ENCODE measurements around the gene CLEC2A. TPM values are rescaled to one million over a fixed set of nuclear protein-coding genes. Genes with fewer than 3 reads are reported as not detected.
"Not testable (repeated sequence)": the region's sequence is repeated elsewhere in the genome, so short reads cannot be mapped to it uniquely, and the experiment has no call there.

The CLEC2A gene, protein sequence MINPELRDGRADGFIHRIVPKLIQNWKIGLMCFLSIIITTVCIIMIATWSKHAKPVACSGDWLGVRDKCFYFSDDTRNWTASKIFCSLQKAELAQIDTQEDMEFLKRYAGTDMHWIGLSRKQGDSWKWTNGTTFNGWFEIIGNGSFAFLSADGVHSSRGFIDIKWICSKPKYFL
- total RNA-seq: not detected

DNA sequence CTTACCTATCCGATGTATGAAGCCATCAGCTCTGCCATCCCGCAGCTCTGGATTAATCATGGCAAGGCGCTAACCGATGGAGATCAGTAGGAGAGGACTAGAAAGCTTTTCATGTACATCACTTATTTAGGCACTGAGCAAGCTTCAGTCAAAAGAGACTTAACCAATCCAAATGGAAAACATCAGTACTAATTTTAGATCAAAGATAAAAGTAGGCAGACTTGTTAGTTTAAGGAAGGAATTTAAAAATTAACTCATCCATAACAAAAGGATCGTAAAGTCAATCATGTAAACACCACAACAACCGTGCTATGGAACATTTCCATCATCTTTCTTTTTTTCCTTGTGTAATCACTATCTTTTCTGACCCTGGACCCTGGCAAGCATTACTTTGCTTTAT is at the start of gene CLEC2A:
Gene CLEC2A (minus strand): TSS at position 101 of the 400 bp plus-strand sequence. CDS start 41 bp downstream, at position 60.
- DNase-seq (ENCODE audit: low spot score in 2 of 2) (no peak), FAIRE-seq (no peak)

DNA sequence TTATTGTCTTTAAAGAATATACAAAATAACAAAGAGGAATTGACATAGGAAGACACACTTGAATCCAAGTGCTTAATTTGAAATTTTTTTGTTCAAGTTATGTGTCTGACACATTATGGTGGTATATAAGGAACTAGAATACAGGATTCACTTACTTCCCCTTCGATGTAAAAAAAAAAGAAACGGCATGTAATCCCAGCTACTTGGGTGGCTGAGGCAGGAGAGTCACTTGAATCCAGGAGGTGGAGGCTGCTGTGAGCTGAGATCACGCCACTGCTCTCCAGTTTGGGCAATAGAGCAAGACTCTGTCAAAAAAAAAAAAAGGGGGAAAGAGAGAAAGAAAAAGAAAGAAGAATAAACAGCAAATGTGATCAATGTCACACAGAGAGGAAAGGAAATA is 48.0 kb upstream of the CLEC2A start:
- DNase-seq (ENCODE audit: low spot score in 2 of 2) (no peak), FAIRE-seq (no peak)

GRCh38 chr12:9977916-9978315 is 45.7 kb upstream of the CLEC2A start:
- FAIRE-seq (peak; percentile 60), DNase-seq (ENCODE audit: low spot score in 2 of 2) (no peak)

GRCh38 chr12:9976626-9977025 is 44.5 kb upstream of the CLEC2A start:
- DNase-seq (ENCODE audit: low spot score in 2 of 2); FAIRE-seq: not testable (repeated sequence)

- no peak for FAIRE-seq
- DNase-seq (ENCODE audit: low spot score in 2 of 2): no peak
Observed at GRCh38 chr12:9975614-9976013, 43.4 kb upstream of the CLEC2A start.

DNA sequence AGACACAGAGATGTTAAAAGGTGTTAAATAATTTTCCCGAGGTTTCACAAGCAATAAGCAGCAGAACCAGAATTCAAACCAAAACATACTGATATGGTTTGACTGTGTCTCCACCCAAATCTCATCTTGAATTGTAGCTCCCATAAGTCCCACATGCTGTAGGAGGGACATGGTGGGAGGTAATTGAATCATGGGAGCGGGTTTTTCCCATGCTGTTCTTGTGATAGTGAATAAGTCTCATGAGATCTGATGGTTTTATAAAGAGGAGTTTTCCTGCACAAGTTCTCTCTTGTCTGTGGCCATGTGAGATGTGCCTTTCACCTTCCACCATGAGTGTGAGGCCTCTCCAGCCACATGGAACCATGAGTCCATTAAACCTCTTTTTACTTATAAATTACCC is 42.6 kb upstream of the CLEC2A start:
- DNase-seq (ENCODE audit: low spot score in 2 of 2); FAIRE-seq: not testable (repeated sequence)

GRCh38 chr12:9973949-9974348 is 41.8 kb upstream of the CLEC2A start:
- no peak for DNase-seq (ENCODE audit: low spot score in 2 of 2)
- FAIRE-seq: no peak

GRCh38 chr12:9971181-9971580 is 39.0 kb upstream of the CLEC2A start, which contains the start of gene CLEC12A:
Gene CLEC12A (plus strand): TSS chr12:9971409. CDS start chr12:9971597, 188 bp downstream.
- no peak for DNase-seq (ENCODE audit: low spot score in 2 of 2)
- FAIRE-seq: no peak

DNA sequence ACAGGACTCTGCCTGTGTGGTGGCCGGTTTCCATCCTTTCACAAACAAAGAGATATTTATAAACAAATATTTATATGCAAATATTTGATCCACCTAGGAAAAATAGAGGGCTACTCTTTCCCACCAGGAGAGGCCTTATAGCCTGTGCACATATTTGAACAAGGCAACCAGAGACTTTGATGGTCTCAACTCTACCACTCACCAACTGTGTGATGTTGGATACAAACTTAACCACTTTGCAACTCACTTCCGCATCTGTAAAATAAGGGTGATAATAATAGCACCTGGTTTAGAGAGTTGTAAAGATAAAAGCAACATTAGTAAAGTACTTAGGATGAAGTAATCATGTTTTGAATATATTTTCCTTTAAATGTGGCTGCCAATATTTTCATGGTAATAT is 37.5 kb upstream of the CLEC2A start:
- FAIRE-seq (no peak), DNase-seq (ENCODE audit: low spot score in 2 of 2) (no peak)

- FAIRE-seq (no peak), DNase-seq (ENCODE audit: low spot score in 2 of 2) (no peak)
Observed at GRCh38 chr12:9961901-9962300, 29.7 kb upstream of the CLEC2A start.

DNA sequence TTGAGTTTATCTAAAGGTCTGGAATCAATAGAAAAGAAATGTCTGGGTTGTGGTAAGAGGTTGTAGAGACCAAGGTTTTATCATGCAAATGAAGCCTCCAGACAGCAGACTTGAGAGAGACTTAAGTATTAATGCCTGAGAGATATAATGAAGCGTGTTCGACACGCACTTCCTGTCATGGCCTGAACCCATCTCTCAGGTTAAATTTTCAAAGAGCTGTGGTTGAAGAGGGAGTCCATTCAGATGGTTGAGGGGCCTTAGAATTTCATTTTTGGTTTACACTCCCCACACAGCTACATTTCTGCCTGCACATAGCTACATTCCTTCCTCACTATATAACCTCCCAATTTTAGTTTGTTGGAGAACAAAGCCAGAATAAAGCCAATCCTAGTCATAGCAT is 28.9 kb upstream of the CLEC2A start:
- FAIRE-seq (no peak), DNase-seq (ENCODE audit: low spot score in 2 of 2) (no peak)

DNA sequence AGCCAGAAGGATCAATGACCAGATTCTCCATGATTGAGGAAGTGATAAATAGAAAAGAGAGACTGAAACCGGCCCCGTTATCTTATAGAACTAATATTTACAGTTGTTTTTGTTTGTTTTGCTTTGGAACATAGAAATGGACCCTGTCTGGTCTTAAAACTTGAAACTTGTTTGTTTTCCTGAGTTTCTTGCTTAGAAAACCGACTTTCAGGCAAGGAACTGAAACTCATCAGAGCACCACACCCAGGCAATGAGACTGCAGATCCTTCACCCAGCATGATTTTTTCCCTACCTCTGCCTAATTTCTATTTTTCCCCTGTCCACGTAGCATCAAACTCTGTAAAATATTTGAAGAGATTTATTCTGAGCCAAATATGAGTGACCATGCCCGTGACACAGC is 28.4 kb upstream of the CLEC2A start:
- FAIRE-seq: no peak
- DNase-seq (ENCODE audit: low spot score in 2 of 2): no peak

DNA sequence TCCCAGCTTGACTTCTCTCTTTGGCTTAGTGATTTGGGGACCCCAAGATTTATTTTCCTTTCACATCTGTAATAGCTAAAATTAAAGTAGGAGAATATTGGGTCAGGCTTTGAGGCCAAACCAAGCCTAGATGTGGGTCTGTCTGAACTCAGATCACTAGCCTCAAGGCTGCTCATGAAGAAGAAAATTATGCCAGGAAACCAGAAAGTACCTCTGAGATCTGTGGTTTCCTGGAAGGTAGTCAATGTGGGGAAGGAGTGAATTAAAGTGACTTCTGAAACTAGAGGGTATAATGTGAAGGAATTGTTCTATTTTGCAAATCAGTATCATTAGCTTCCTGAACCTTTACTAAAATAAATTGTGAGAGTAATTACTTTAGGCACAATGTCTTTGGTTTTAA is 25.7 kb upstream of the CLEC2A start:
- DNase-seq (ENCODE audit: low spot score in 2 of 2) (no peak), FAIRE-seq (no peak)

GRCh38 chr12:9952954-9953729 is 21.0 kb upstream of the CLEC2A start:
- not testable (repeated sequence) for FAIRE-seq; DNase-seq (ENCODE audit: low spot score in 2 of 2)

- no peak for FAIRE-seq
Observed at GRCh38 chr12:9951026-9951675, 19.0 kb upstream of the CLEC2A start.

GRCh38 chr12:9948606-9949296 is 16.6 kb upstream of the CLEC2A start:
- no peak for FAIRE-seq

More at GRCh38 chr12:9951026-9951675, 19.0 kb upstream of the CLEC2A start:
- DNase-seq (ENCODE audit: low spot score in 2 of 2): no peak

DNA sequence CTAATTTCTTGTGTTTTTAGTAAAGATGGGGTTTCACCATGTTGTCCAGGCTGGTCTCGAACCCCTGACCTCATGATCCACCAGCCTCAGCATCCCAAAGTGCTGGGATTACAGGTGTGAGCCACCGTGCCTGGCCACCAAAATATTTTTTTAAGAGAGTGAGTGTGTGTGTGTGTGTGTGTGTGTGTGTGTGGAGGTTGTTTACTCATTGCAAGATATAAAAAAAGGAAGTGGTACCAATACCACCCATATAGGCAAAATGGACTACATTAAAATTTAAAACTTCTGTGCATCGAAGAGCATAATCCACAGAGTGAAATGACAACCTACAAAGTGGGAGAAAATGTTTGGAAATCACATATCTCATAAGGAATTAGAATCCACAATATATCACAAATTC is 15.5 kb upstream of the CLEC2A start:
- no peak for FAIRE-seq
- DNase-seq (ENCODE audit: low spot score in 2 of 2): no peak

More at GRCh38 chr12:9948606-9949296, 16.6 kb upstream of the CLEC2A start:
- DNase-seq (ENCODE audit: low spot score in 2 of 2): no peak

DNA sequence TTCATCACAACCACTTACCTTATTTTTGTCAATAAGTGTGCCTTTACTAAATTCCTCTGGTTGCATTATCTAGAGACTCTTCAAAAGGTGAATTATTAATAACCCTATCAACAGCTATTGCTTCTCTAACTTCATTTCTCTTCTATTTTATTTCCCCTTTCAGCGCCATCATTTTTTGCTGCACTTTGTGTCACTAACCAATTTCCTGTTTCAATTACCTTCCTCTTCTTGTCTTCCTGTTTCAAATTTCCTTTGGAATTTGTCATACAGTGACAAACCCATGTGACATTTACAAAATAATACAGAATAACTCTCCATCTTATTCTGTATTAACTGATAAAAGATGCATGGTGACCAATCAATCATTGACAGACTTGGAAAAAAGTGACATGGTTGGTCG is 12.2 kb upstream of the CLEC2A start:
- DNase-seq (ENCODE audit: low spot score in 2 of 2) (no peak), FAIRE-seq (no peak)

DNA sequence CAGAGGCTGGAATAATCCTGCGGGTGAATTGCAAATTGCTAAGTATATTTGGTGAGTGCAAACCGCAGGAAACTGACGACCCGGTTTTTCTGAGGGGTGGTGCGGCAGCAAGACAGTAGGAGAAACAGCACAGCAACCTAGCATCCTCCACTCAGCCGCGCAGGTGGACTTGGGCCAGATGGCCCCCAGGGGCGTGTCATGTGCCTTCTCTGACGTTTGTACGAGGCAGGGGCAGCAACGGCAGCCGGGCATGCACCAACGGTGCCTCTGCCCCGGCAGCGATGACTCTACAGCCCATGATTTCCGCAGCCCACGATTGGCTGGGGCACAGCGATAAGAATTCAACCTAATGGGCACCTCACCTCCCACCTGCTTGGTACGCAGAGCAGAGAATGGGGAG is 11.1 kb upstream of the CLEC2A start:
- FAIRE-seq: no peak
- no peak for DNase-seq (ENCODE audit: low spot score in 2 of 2)

DNA sequence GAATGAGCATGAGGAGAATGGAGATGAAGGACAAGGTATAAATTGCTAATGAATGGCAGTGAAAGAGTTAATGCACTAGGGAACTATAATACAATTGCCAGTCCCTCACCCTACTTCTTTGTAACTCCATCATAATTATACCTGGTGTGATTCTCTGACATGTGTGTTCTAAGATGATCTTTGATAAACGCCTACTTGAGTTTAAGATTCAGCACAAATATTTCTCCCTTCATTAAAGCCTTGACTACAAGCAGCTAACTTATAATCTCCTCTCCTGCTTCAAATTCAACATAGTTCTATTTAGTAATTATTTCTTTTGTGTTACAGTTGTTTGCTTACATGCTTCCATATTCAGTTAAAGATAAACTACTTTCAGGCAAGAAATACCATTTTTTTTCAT is 9.7 kb upstream of the CLEC2A start:
- FAIRE-seq (no peak), DNase-seq (ENCODE audit: low spot score in 2 of 2) (no peak)

DNA sequence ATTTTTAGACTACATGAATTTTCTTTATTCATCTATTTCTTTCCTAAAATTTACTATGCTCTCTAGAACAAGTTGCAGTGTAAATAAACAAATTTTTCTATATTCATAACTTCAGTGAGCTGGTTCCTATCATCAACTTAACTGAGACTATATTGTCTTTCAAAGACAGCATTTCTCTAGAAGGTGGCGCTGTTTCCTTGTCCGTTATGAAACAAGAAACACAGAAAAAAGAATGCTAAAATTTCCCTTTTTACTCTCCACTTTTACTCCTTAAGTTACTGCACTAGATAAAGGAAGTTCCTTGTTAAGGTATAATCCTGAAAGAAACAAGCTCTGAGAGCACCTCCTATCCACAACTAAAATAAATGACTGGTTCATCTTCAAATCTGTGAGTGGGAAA is 8.2 kb upstream of the CLEC2A start:
- FAIRE-seq (no peak), DNase-seq (ENCODE audit: low spot score in 2 of 2) (no peak)

Data from frontal cortex (tissue), 4 donors.